ENCODE data around the gene TAF8. TPM values are rescaled to one million over a fixed set of nuclear protein-coding genes. Genes with fewer than 3 reads are reported as not detected.
A peak's percentile ranks its signal among the peaks of the same experiment; 100 is the strongest.
"Not testable (repeated sequence)": the region's sequence is repeated elsewhere in the genome, so short reads cannot be mapped to it uniquely, and the experiment has no call there.

The TAF8 gene, protein sequence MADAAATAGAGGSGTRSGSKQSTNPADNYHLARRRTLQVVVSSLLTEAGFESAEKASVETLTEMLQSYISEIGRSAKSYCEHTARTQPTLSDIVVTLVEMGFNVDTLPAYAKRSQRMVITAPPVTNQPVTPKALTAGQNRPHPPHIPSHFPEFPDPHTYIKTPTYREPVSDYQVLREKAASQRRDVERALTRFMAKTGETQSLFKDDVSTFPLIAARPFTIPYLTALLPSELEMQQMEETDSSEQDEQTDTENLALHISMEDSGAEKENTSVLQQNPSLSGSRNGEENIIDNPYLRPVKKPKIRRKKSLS
- 26.0 TPM for total RNA-seq

DNA sequence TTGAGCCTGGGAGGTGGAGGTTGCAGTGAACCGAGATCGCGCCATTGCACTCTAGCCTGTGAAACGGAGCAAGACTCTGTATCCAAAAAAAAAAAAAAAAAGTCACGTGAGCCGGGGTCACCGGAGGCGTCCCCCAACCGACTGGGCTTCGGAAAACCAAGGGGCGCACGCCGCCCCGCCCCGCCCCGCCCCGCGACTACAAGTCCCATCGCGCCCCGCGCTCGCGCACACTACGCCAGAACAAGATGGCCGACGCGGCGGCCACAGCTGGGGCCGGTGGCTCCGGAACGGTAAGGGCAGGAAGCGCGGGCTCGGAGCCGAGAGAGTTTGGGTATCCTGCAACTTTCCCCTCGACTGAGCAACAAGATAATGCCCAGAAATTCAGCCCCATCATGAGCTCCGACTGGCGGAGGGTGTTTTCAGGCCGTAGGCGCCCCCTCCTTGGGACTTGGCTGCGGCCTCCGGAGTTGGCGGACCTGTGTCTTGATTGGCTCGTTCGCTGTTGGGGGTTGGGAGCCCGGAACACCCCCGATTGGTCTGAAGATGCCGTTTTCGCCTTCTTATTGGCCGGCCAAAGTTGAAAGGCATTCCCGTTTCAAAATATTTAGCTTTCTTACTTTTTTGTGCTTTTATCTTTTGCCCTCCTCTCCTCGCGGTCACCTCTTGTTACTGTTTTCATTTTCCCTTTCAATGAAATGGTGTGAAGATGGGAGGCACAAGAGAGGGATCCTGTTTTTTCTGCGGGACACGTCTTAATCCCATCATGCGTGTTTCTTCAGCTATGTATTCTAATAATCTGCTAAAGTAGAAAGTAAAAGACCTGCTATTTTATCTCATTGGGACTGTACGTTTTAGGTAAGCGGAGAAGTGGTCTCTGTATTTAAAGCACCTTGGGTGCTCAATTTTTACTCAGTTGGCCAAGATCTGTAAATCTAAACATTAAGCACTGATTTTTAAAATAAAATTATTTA is at the start of gene TAF8:
Gene TAF8, plus strand, starts transcription at position 228 of the 971 bp plus-strand sequence. Its CDS starts 18 bp downstream, at position 246.
- peaks cover 14 to 26% of the 10 kb centered on the region in 2 donors for H3K4me1 ChIP-seq

GRCh38 chr6:42001506-42001905 is 48.8 kb upstream of the TAF8 start:
- no peak for DNase-seq (ENCODE audit: low spot score in 2 of 2)
- peaks cover 3 to 17% of the 10 kb centered on the region in 2 donors for H3K36me3 ChIP-seq
- H3K4me1 ChIP-seq: no peaks in the 10 kb centered on the region
- intact Hi-C loops (cut with DNase I): no loop called here
- H3K27me3 ChIP-seq: no peaks in the 10 kb centered on the region
- H3K4me3 ChIP-seq: no peak overlapping the region
- no peak for TF ChIP-seq CTCF (IDR thresholded peaks at IDR 0.05)
- no peak overlapping the region for H3K27ac ChIP-seq
- no peaks in the 10 kb centered on the region for H3K9me3 ChIP-seq

More for the DNA sequence above, at the start of gene TAF8:
- Histone ChIP-seq H3K27me3 (no peaks in the 10 kb centered on the region), H3K27ac (peak within 1 kb of the TSS; percentile 83 to 95), H3K36me3 (peaks cover 10 to 15% of the 10 kb centered on the region in 2 donors), H3K4me3 (peak within 1 kb of the TSS; percentile 71 to 88), H3K9me3 (no peaks in the 10 kb centered on the region)
- no peak for TF ChIP-seq CTCF (IDR thresholded peaks at IDR 0.05)
- intact Hi-C loops (cut with DNase I): loop anchor here (1.0 to 2.0 kb wide), 4 partner anchors 156 to 513 kb away; partner anchors contain the start of genes MRPS10, TOMM6 and USP49
- DNase-seq (ENCODE audit: low spot score in 2 of 2): peak; percentile 66 to 94

GRCh38 chr6:42003658-42004057 is 46.7 kb upstream of the TAF8 start:
- intact Hi-C loops (cut with DNase I); H3K36me3 ChIP-seq; H3K4me3 ChIP-seq; H3K27me3 ChIP-seq; DNase-seq (ENCODE audit: low spot score in 2 of 2); H3K4me1 ChIP-seq; H3K9me3 ChIP-seq; H3K27ac ChIP-seq: not testable (repeated sequence)

DNA sequence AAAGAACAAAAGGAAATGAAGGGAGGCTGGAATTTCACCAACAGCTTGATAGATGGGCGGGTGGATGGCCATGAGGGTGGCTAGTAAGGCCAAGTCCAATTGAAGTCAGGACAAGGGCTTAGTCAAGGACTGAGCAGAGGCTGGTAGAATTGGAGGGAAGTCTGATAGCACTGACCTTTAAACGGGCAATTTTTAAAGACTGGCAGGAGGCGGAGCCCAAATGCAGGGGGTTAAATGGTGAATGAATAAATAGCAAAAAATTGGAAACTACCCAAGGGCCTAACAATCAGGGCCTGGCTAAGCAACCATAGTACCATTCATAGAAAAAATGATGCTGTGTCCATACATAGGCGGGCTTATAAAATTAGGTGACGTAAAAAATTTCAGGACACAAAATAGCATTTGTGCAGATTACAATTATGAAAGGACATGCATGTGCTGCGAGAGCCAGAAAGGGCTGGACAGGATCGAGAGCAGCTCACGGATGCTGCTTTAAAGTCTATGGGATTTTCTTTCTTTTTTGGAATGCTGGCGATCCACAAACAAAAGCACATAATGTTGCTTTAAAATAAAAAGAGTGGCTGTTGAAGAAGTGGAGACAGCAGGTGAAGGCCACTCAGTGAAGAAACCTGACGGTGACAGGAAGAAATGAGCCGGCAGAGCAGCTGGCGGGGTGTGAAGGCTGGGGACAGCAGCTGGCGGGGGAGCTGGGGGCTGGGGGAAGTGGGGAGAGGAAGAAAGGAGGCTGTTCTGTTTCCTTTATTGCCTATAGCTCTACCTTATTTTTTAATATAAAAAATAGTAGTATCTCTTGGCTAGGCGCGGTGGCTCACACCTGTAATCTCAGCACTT is 42.8 kb upstream of the TAF8 start:
- Histone ChIP-seq H3K36me3 (peaks cover 6 to 10% of the 10 kb centered on the region in 2 donors), H3K27me3 (no peaks in the 10 kb centered on the region), H3K27ac (no peak overlapping the region), H3K4me3 (no peak overlapping the region), H3K9me3 (no peaks in the 10 kb centered on the region), H3K4me1 (no peaks in the 10 kb centered on the region)
- TF ChIP-seq CTCF (IDR thresholded peaks at IDR 0.05): no peak
- intact Hi-C loops (cut with DNase I): no loop called here
- no peak for DNase-seq (ENCODE audit: low spot score in 2 of 2)

- intact Hi-C loops (cut with DNase I); H3K4me1 ChIP-seq; DNase-seq (ENCODE audit: low spot score in 2 of 2); H3K36me3 ChIP-seq; H3K4me3 ChIP-seq; H3K27me3 ChIP-seq; H3K27ac ChIP-seq; H3K9me3 ChIP-seq: not testable (repeated sequence)
These were observed 42.2 kb upstream of the TAF8 start for GRCh38 chr6:42008138-42008528.

DNA sequence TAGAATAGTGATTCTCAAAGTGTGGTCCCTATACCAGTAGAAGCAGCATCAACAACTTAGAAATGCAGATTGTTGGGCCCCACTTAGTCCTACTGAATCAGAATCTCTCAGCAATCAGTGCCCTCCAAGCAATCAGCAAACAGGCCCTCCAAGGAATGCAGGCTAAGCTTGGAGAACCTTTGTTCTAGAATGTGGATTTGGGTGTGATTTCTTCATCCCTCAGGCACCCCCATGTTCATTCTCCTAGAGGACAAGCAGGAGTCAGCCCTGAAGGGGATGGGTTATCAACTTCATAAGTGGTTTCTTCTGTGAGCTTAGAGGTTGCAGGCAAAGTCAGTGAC is 40.5 kb upstream of the TAF8 start:
- peaks cover 3% of the 10 kb centered on the region in 2 donors for H3K36me3 ChIP-seq
- no peaks in the 10 kb centered on the region for H3K9me3 ChIP-seq
- no peaks in the 10 kb centered on the region for H3K27me3 ChIP-seq
- no peak for TF ChIP-seq CTCF (IDR thresholded peaks at IDR 0.05)
- intact Hi-C loops (cut with DNase I): no loop called here
- no peak for DNase-seq (ENCODE audit: low spot score in 2 of 2)
- H3K4me3 ChIP-seq: no peak overlapping the region
- no peaks in the 10 kb centered on the region for H3K4me1 ChIP-seq
- H3K27ac ChIP-seq: no peak overlapping the region
